Mononuclear cell (primary cell): ENCODE measurements around the gene GALNT14. TPM values are rescaled to one million over a fixed set of nuclear protein-coding genes. Genes with fewer than 3 reads are reported as not detected.

Experiments
- H3K27me3 ChIP-seq: 2 replicates; pipeline ENCODE4 v1.6.0; 2011; ENCODE audit warnings: low read length, control low read depth; ENCODE audit not compliant: insufficient read depth
- H3K4me1 ChIP-seq: 2 replicates; pipeline ENCODE4 v1.5.1; 2011; ENCODE audit warnings: mild to moderate bottlenecking, low read length, control low read depth; ENCODE audit not compliant: insufficient read depth
- H3K4me3 ChIP-seq: 2 replicates; pipeline ENCODE4 v1.5.1; 2011; ENCODE audit warnings: mild to moderate bottlenecking, low read length, moderate library complexity
- H3K9me3 ChIP-seq: 2 replicates; pipeline ENCODE4 v1.5.1; 2011; ENCODE audit warnings: low read depth, mild to moderate bottlenecking, control low read depth, low read length
- total RNA-seq: library from RNA; depleted of rRNA; stranded (reverse); fragments of >200 nt; gene quantifications from one replicate; pipeline ENCODE4 v1.2.3, GENCODE V29; 2012

GALNT14 gene
- total RNA-seq, 1 donor = 0.31 TPM

GRCh38 chr2:31122133-31122532, 16.1 kb downstream of the GALNT14 start:
- no peak overlapping the region for H3K4me3 ChIP-seq
- H3K9me3 ChIP-seq = no peaks in the 10 kb centered on the region
- no peaks in the 10 kb centered on the region for H3K4me1 ChIP-seq
- H3K27me3 ChIP-seq = no peaks in the 10 kb centered on the region

DNA sequence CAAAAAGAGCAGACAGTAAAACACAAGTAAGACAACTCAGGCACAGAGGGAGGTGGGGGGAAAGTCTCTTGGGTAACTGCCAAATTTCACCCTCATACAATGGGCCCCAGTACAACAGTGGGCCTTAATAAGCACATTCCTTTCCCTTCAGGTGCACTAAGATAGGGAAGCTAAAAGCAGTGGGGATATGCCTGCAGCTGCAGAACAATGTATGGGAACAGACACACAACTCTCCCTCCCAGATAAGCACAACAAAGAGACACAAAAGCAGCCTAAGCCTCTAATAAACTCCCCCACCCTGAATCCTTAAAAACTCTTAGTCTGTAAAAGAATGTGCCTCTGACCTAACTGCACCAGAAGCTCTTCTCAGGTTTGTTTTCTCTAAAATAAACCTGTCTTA, 24.5 kb downstream of the GALNT14 start:
- Histone ChIP-seq H3K9me3 (no peaks in the 10 kb centered on the region), H3K4me3 (no peak overlapping the region)

DNA sequence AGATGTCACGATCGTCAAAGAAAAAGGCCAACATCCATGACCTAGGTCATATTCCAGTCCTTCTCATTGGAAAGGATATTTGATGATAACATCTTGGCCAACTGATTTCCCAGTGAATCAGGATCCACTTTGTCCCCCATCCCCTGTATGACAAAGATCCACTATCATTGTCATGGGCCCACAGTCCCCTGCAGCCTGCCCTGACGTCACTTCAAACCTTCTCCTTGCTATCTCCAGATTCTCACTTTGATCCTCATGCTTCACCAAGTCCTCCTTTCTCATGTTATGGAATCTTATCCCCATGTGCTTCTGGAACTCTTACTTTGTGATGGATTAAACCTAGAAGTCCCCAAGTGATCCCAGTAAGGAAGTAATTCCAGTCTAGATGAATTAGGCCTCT, 25.7 kb downstream of the GALNT14 start:
- no peaks in the 10 kb centered on the region for H3K27me3 ChIP-seq
- no peaks in the 10 kb centered on the region for H3K4me1 ChIP-seq
- no peaks in the 10 kb centered on the region for H3K9me3 ChIP-seq
- H3K4me3 ChIP-seq = no peak overlapping the region

More for the DNA sequence above, 24.5 kb downstream of the GALNT14 start:
- H3K27me3 ChIP-seq = no peaks in the 10 kb centered on the region
- no peaks in the 10 kb centered on the region for H3K4me1 ChIP-seq

GRCh38 chr2:31110998-31111397, 27.2 kb downstream of the GALNT14 start:
- Histone ChIP-seq H3K27me3 (no peaks in the 10 kb centered on the region), H3K4me1 (no peaks in the 10 kb centered on the region), H3K9me3 (no peaks in the 10 kb centered on the region), H3K4me3 (no peak overlapping the region)

- Histone ChIP-seq H3K27me3 (no peaks in the 10 kb centered on the region), H3K9me3 (no peaks in the 10 kb centered on the region), H3K4me1 (no peaks in the 10 kb centered on the region), H3K4me3 (no peak overlapping the region)
Observed at GRCh38 chr2:31110431-31110830, 27.8 kb downstream of the GALNT14 start.

DNA sequence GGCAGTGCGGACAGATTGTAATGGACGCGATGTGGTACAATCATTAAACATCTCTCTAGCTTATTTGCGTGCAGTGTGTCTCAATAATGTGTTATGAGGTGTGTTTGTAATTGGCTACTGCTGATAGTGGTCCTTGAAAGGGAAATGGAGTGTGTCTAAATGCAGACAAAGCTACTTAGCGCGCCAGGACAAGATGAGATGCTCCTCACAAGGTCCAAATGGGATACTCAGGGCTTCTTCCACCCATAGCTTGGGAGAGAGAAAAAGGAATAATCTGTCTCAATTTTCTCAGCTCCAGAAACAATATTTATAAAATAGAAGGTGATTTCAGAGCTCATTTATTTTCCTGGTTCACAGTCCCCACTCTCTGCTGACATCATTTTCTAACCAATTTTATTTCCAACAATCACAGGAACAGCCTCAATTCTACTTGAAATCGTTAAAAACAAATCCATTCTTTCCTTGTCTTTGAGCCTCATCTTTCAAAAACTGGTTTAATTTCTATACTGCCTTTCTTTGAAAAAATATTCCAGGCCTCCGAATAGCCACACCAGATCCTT, 28.5 kb downstream of the GALNT14 start:
- Histone ChIP-seq H3K4me3 (no peak overlapping the region), H3K9me3 (no peaks in the 10 kb centered on the region), H3K27me3 (no peaks in the 10 kb centered on the region), H3K4me1 (no peaks in the 10 kb centered on the region)

DNA sequence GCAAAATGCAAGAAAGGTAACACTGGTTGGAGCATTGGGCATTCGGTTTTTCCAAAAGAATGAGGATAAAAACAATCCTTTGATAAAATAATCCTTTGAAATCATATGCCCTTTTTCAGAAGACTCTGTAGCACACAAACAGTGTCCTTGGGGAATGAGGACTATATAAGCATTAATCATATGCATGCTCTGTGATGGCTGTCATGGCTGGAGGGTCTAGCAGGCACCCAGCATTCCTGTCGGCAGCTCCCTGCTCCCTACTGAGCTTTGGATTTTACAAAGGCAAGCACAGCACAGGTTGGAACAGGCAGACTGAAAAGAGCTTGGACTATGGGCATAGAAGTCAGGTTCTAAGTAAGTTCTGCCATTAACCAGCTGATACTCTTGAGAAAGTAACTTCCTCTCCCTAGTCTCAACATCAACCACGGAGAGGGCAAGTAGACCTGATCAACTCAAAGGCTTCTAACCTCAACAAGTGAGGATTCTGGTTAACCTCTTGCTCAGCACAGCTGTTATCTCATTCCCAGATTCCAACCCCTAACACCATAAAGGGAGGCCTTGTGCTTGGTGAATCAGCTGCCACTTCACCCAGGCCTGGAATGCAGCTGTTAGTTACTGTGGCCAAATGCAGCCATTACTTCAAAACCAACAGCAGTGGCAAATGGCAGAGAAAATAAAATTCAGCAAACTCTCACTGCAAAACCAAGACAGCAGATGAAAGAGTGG, 29.5 kb downstream of the GALNT14 start:
- Histone ChIP-seq H3K27me3 (no peaks in the 10 kb centered on the region), H3K9me3 (no peaks in the 10 kb centered on the region), H3K4me3 (no peak overlapping the region)

GRCh38 chr2:31107591-31108300, 30.5 kb downstream of the GALNT14 start:
- Histone ChIP-seq H3K4me3 (no peak overlapping the region), H3K9me3 (no peaks in the 10 kb centered on the region), H3K4me1 (no peaks in the 10 kb centered on the region), H3K27me3 (no peaks in the 10 kb centered on the region)

More for the DNA sequence above, 29.5 kb downstream of the GALNT14 start:
- no peaks in the 10 kb centered on the region for H3K4me1 ChIP-seq

DNA sequence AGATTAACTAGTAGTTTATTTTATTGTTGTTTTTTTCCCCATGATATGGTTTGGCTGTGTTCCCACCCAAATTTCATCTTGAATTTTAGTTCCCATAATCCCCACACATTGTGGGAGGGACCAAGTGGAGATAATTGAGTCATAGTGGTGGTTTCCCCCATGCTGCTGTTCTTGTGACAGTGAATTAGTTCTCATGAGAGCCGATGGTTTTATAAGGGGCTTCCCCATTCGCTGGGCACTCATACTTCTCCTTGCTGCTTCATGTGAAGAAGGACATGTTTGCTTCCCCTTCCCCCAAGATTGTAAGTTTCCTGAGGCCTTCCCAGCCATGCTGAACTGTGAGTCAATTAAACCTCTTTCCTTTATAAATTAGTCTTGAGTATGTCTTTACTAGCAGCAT, 36.5 kb downstream of the GALNT14 start:
- Histone ChIP-seq H3K9me3 (no peaks in the 10 kb centered on the region), H3K4me3 (no peak overlapping the region), H3K27me3 (no peaks in the 10 kb centered on the region), H3K4me1 (no peaks in the 10 kb centered on the region)

DNA sequence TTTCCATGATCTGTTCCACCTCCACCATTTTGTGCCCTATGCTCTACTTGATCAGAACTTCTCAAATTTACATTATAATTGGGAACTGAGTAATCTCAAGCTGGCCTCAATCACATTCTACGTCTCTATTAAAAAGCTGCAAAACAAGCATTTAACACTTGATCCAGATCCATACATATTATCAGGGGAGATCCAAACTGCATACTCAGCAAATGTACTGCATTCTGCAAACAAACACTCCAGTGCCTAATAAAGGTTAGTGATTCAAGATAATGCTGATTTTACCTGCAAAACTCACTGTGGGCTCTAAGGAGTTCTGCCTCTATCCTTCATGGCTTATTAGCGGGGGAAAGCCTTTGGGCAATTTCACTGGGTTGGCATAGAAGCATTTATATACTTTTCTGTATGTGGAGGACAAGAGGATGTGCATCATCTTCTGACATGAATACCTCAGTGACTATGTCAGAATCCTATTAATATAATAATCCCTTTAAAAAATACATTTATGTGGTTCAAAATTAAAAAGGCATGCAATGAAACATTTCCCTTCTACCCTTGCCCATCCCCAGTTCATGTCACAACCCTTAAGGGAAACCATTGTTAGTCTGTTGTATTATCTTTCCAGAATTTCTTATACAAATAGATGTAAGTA, 40.2 kb downstream of the GALNT14 start:
- H3K9me3 ChIP-seq = no peaks in the 10 kb centered on the region
- no peaks in the 10 kb centered on the region for H3K4me1 ChIP-seq
- H3K27me3 ChIP-seq = no peaks in the 10 kb centered on the region
- no peak overlapping the region for H3K4me3 ChIP-seq

DNA sequence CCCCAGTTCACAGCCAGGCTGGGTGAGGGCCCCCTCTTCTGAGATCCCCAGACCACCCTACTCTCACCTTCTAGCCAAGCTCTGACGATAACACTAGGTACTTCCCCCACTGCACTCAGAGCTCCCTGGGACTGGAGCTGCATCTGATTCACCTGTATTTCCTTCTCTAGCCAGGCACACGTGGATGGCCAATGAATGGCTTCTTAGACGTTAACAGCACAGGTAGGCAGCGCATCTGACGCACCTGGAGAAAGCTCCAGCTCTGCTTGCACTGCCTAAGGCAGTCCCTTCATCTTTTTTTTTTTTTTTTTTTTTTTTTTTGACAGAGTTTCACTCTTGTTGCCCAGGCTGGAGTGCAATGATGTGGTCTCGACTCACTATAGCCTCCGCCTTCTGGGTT, 48.1 kb downstream of the GALNT14 start:
- Histone ChIP-seq H3K4me1 (no peaks in the 10 kb centered on the region), H3K27me3 (no peaks in the 10 kb centered on the region), H3K4me3 (no peak overlapping the region), H3K9me3 (no peaks in the 10 kb centered on the region)

DNA sequence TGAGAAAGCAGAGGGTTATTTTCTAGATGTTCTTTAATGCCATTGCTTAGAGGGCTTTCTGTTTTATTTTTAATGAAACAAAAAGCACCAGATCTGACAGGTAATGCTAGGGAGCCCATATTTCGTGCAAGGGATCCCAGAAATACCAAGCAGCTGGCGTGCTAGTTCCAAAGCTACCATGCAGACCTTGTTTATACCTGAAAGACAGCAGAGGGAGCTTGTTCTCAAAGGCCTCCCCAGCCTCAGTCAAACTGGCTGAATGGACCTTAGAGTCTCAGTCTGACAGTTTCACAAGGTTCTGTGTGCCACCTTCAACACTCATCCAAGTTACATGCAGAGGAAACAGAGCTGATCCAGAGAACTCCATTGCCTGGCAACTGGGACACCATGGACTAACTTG, 48.6 kb downstream of the GALNT14 start:
- Histone ChIP-seq H3K9me3 (no peaks in the 10 kb centered on the region), H3K4me1 (no peaks in the 10 kb centered on the region), H3K4me3 (no peak overlapping the region), H3K27me3 (no peaks in the 10 kb centered on the region)

- no peaks in the 10 kb centered on the region for H3K9me3 ChIP-seq
- no peak overlapping the region for H3K4me3 ChIP-seq
- no peaks in the 10 kb centered on the region for H3K27me3 ChIP-seq
- no peaks in the 10 kb centered on the region for H3K4me1 ChIP-seq
Observed at GRCh38 chr2:31088504-31089195, 49.6 kb downstream of the GALNT14 start.

GRCh38 chr2:31087491-31087890, 50.7 kb downstream of the GALNT14 start:
- H3K9me3 ChIP-seq = no peaks in the 10 kb centered on the region

GRCh38 chr2:31086590-31086989, 51.6 kb downstream of the GALNT14 start:
- Histone ChIP-seq H3K27me3 (no peaks in the 10 kb centered on the region), H3K4me1 (no peaks in the 10 kb centered on the region), H3K9me3 (no peaks in the 10 kb centered on the region), H3K4me3 (no peak overlapping the region)

More at GRCh38 chr2:31087491-31087890, 50.7 kb downstream of the GALNT14 start:
- Histone ChIP-seq H3K27me3 (no peaks in the 10 kb centered on the region), H3K4me3 (no peak overlapping the region), H3K4me1 (no peaks in the 10 kb centered on the region)
